ENCODE data around the gene PHACTR4.
"Not testable (repeated sequence)": the region's sequence is repeated elsewhere in the genome, so short reads cannot be mapped to it uniquely, and the experiment has no call there.

Gene PHACTR4

DNA sequence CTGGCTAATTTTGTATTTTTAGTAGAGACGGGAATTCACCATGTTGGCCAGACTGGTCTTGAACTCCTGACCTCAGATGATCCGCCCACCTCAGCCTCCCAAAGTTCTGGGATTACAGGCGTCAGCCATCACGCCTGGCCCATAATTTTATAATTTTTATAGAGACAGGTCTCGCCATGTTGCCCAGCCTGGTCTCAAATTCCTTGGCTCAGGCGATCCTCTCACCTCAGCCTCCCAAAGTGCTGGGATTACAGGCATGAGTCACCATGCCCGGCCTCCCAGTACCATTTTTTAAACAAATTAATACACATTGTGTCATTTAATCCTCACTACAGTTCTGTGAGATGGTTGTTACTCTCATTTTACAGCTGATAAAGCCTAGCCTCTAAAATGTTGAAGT lies 3.9 kb downstream of the PHACTR4 start:
- not testable (repeated sequence) for DNase-seq

DNA sequence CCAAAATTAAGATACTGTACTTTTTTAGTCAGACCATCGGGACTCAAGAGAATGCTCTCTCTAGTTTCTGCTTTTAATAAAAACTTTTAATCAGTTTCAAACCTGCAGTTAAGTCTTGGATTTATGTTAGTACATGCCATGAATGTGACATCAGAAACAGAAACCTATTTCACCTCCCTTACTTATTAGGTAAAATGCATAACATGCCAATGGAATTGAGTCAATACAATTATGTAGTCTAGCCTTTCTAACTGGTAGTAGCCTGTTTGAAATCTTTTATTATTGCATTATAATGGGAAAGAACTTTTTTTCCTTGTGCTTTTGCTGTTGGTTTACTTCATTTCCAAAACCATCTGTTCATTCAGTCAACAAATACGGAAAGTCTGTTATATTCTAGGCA lies 4.8 kb downstream of the PHACTR4 start:
- DNase-seq = no peak

GRCh38 chr1:28375598-28375997 lies 6.1 kb downstream of the PHACTR4 start:
- not testable (repeated sequence) for DNase-seq

GRCh38 chr1:28376195-28376594 lies 6.7 kb downstream of the PHACTR4 start:
- DNase-seq = not testable (repeated sequence)

GRCh38 chr1:28378906-28379305 lies 9.4 kb downstream of the PHACTR4 start:
- no peak for DNase-seq

DNA sequence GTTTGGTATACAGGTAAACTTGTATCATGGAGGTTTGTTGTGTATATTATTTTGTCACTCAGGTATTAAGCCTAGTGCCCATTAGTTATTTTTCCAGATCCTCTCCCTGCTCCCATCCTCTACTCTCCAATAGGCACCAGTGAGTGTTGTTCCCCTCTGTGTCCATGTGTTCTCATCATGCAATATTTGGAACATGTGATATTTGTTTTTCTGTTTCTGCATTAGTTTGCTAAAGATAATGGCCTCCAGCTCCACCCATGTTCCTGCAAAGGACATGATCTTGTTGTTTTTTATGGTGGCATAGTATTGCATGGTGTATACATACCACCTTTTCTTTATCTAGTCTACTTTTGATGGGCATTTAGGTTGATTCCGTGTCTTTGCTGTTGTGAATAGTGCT lies 10.9 kb downstream of the PHACTR4 start:
- no peak for DNase-seq

DNA sequence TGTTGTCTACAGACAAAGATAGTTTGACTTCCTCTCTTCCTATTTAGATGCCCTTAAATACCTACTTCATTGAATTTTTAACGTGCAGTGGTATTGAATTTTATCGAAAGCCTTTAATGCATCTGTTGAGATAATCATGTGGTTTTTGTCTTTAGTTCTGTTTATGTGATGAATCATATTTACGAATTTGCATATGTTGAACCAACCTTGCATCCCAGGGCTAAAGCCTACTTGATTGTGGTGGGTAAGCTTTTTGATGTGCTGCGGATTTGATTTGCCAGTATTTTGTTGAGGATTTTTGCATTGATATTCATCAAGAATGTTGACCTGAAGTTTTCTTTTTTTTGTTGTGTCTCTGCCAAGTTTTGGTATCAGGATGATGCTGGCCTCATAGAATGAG lies 14.2 kb downstream of the PHACTR4 start:
- DNase-seq = not testable (repeated sequence)

- no peak for DNase-seq
Measured at GRCh38 chr1:28392027-28392652, 22.6 kb downstream of the PHACTR4 start.

DNA sequence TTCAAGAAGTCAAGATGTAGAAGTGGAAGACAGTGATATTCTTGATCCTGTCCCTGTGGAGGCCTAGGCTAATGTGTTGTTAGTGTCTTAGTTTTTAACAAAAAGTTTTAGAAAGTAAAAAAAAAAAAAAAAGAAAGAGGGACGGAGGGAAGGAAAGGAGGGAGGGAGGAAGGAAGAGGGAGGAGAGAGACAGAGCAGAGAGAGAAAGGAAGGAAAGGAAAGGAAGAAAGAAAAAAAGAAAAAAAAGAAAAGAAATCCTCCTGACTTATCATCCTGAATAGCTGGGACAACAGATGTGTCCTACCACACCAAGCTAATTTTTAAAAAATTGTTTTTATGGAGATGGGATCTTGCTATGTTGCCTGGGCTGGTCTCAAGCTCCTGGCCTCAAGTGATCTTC lies 24.6 kb downstream of the PHACTR4 start:
- no peak for DNase-seq

DNA sequence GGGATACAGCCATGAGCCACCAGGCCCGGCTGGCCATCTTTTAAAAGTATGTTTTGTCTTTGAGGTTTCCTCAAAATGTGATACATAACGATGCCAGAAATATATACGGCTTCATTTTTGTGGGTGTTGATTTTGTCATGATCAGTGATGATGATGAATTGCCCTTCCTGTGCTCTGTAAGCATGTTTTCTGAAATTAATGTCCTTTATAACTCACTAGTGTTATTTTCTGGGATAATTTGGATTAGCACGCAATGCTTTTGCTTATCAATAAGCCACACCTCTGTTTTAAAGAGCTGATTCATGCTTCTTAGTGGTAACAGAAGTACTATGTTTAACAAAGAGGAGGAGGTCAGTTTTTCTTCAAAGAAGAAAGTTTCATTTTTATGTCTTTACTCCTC lies 25.6 kb downstream of the PHACTR4 start:
- DNase-seq = no peak

GRCh38 chr1:28401760-28402159 lies 32.2 kb downstream of the PHACTR4 start:
- no peak for DNase-seq

DNA sequence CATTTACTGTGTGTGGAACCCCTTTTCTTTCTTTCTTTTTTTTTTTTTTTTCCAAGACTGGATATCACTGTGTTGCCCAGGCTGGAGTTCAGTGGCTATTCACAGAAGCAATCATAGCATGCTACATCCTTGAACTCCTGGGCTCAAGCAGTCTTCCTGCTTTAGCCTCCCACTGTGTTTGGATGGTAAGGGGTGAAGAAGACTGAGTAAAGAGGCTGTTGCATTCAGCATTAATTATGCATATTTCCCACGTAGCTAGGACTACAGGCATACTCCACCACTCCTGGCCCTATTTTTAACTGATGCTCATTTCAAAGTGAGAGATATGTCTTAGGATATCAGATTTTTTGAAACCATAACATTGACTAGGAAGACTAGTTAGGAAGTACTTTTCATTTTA lies 39.5 kb downstream of the PHACTR4 start:
- no peak for DNase-seq

GRCh38 chr1:28411656-28412055 lies 42.1 kb downstream of the PHACTR4 start:
- DNase-seq = no peak

GRCh38 chr1:28412731-28413130 lies 43.2 kb downstream of the PHACTR4 start:
- no peak for DNase-seq

GRCh38 chr1:28416509-28417194 lies 47.1 kb downstream of the PHACTR4 start:
- no peak for DNase-seq

- DNase-seq = no peak
Measured at GRCh38 chr1:28417441-28417922, 47.9 kb downstream of the PHACTR4 start.

- DNase-seq = no peak
Measured at GRCh38 chr1:28417926-28418637, 48.5 kb downstream of the PHACTR4 start.

DNA sequence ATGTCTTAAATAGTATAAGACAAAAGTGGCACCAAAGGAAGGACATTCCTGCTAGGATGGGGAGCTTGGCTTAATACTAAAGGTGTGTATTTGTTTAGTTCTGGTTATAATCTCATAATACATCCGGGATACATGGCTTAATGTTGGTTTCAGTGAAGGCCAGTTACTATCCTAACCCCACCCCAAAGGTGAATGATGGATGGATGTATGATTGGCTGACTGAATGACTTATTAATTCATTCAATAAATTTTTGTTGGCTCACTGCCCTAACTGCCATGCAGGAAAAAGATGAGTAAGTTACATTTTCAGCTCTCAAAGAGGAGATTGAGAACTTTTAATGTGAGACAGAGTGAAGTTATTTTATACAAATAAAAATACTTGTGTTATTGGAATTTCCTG lies 52.2 kb downstream of the PHACTR4 start:
- DNase-seq = no peak

GRCh38 chr1:28426831-28427230 lies 57.3 kb downstream of the PHACTR4 start:
- DNase-seq = no peak

DNA sequence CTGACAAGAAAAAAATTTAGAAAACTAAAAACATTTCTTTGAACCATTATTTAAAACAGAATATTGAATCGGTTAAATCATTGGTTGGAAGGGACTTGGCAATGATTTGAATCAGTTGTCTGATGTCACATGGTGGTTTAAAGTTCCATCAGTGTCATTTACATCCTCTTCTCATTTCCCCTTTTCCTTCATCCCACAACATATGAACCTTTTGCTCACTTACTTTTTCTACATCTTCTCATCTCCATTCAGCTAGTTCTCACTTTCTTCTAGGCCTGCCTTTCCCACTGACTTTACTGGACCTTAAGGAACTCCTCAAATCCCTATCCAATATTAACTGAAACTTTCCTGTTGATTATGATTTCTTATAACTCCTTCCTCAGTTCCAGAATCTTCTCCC lies 58.5 kb downstream of the PHACTR4 start:
- DNase-seq = no peak

DNA sequence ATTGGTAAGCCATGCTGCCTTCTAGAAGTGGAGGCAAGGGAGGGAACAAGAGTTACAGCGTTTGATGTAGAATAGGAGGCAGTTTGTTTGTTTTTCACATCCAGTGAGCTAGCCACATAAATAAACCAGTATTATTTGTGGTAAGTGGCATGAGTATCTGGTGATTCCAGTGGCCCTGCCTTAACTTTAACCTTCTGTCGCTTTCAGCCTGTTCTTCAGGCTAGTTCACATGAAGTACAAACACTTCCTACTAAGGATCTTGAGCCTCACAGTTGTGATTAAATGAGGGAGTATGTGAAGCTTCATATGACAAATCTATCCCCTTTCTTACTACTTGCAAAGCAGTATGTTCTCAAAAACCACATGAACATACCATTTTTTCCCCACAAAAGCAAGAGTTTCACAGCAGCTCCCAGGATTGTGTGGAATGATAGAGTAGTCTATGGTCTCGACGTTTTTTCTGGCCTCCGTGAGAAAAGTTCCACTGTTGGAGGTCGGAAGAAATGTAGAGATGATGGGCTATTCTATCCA lies 59.5 kb downstream of the PHACTR4 start:
- no peak for DNase-seq

GRCh38 chr1:28436211-28436769 lies 66.8 kb downstream of the PHACTR4 start:
- no peak for DNase-seq

GRCh38 chr1:28437264-28437923 lies 67.9 kb downstream of the PHACTR4 start:
- DNase-seq = no peak

Data from activated CD4-positive, alpha-beta T cell treated with anti-CD3 and anti-CD28 coated beads, Interleukin-2, amount 50 U/mL, for 4 hours (primary cell).